ENCODE measurements around the gene ERICH6. TPM values are rescaled to one million over a fixed set of nuclear protein-coding genes. Genes with fewer than 3 reads are reported as not detected.

ERICH6 gene
- total RNA-seq, 6 donors from 2014 or later: 2.1 TPM; not detected in 5

- Histone ChIP-seq H3K36me3 (no peaks in the 10 kb centered on the region), H3K4me3 (no peak overlapping the region), H3K27ac (no peak overlapping the region), H3K27me3 (no peaks in the 10 kb centered on the region), H3K4me1 (no peaks in the 10 kb centered on the region), H3K9me3 (peaks cover 0 to 1% (median 0%) of the 10 kb centered on the region in 4 donors)
- ATAC-seq (ENCODE audit: low FRiP score in 2 of 2): no peak
- DNase-seq: no peak
- TF ChIP-seq EP300 (IDR thresholded peaks at IDR 0.05) (no peak), POLR2AphosphoS5 (IDR thresholded peaks at IDR 0.05) (no peak), CTCF (IDR thresholded peaks at IDR 0.05) (no peak), POLR2A (IDR thresholded peaks at IDR 0.05) (no peak)
These were observed 16.1 kb downstream of the ERICH6 start for GRCh38 chr3:150687613-150688012.

- H3K27ac ChIP-seq: no peak overlapping the region
- H3K36me3 ChIP-seq: no peaks in the 10 kb centered on the region
- H3K4me1 ChIP-seq: no peaks in the 10 kb centered on the region
- no peak for TF ChIP-seq POLR2AphosphoS5 (IDR thresholded peaks at IDR 0.05)
- no peak overlapping the region for H3K4me3 ChIP-seq
- no peaks in the 10 kb centered on the region for H3K27me3 ChIP-seq
- no peaks in the 10 kb centered on the region for H3K9me3 ChIP-seq
- ATAC-seq (ENCODE audit: low FRiP score in 2 of 2) (no peak), DNase-seq (no peak)
These were observed 20.9 kb downstream of the ERICH6 start for GRCh38 chr3:150682824-150683223.

GRCh38 chr3:150682279-150682678, 21.4 kb downstream of the ERICH6 start:
- 81 to 100% methylated on average over 1 of the region's 1 CpG for WGBS, 2 donors
- no peak for ATAC-seq (ENCODE audit: low FRiP score in 2 of 2)
- no peak overlapping the region for H3K27ac ChIP-seq

GRCh38 chr3:150681057-150681456, 22.7 kb downstream of the ERICH6 start:
- Histone ChIP-seq H3K9me3 (peaks cover 0 to 2% (median under 1%) of the 10 kb centered on the region in 4 donors), H3K27ac (no peak overlapping the region), H3K4me3 (no peak overlapping the region), H3K4me1 (no peaks in the 10 kb centered on the region), H3K36me3 (no peaks in the 10 kb centered on the region), H3K27me3 (no peaks in the 10 kb centered on the region)
- TF ChIP-seq POLR2A (IDR thresholded peaks at IDR 0.05): no peak
- no peak for TF ChIP-seq EP300 (IDR thresholded peaks at IDR 0.05)
- no peak for TF ChIP-seq CTCF (IDR thresholded peaks at IDR 0.05)
- no peak for TF ChIP-seq POLR2AphosphoS5 (IDR thresholded peaks at IDR 0.05)
- ATAC-seq (ENCODE audit: low FRiP score in 2 of 2): no peak
- DNase-seq: no peak
- 65 to 92% methylated on average over 2 of the region's 2 CpGs for WGBS, 2 donors

More at GRCh38 chr3:150682279-150682678, 21.4 kb downstream of the ERICH6 start:
- no peaks in the 10 kb centered on the region for H3K4me1 ChIP-seq
- H3K4me3 ChIP-seq: no peak overlapping the region
- no peak for DNase-seq
- no peaks in the 10 kb centered on the region for H3K27me3 ChIP-seq
- H3K9me3 ChIP-seq: no peaks in the 10 kb centered on the region
- no peaks in the 10 kb centered on the region for H3K36me3 ChIP-seq
- no peak for TF ChIP-seq EP300 (IDR thresholded peaks at IDR 0.05)
- no peak for TF ChIP-seq POLR2A (IDR thresholded peaks at IDR 0.05)
- TF ChIP-seq CTCF (IDR thresholded peaks at IDR 0.05): no peak
- no peak for TF ChIP-seq POLR2AphosphoS5 (IDR thresholded peaks at IDR 0.05)

GRCh38 chr3:150680562-150680961, 23.2 kb downstream of the ERICH6 start:
- Histone ChIP-seq H3K36me3 (no peaks in the 10 kb centered on the region), H3K4me3 (no peak overlapping the region), H3K4me1 (no peaks in the 10 kb centered on the region), H3K9me3 (peaks cover 0 to 7% (median 4%) of the 10 kb centered on the region in 4 donors), H3K27me3 (no peaks in the 10 kb centered on the region), H3K27ac (no peak overlapping the region)
- TF ChIP-seq POLR2A (IDR thresholded peaks at IDR 0.05) (no peak), EP300 (IDR thresholded peaks at IDR 0.05) (no peak)
- DNase-seq (no peak), ATAC-seq (ENCODE audit: low FRiP score in 2 of 2) (no peak)
- 86 to 96% methylated on average over 5 of the region's 5 CpGs for WGBS, 2 donors

- no peak for TF ChIP-seq EP300 (IDR thresholded peaks at IDR 0.05)
- no peak for TF ChIP-seq POLR2AphosphoS5 (IDR thresholded peaks at IDR 0.05)
- TF ChIP-seq CTCF (IDR thresholded peaks at IDR 0.05): no peak
- TF ChIP-seq POLR2A (IDR thresholded peaks at IDR 0.05): no peak
- ATAC-seq (ENCODE audit: low FRiP score in 2 of 2) (no peak), DNase-seq (no peak)
- Histone ChIP-seq H3K4me1 (no peaks in the 10 kb centered on the region), H3K36me3 (no peaks in the 10 kb centered on the region), H3K27me3 (no peaks in the 10 kb centered on the region), H3K9me3 (peaks cover 0 to 11% (median 8%) of the 10 kb centered on the region in 4 donors), H3K27ac (no peak overlapping the region), H3K4me3 (no peak overlapping the region)
These were observed 28.1 kb downstream of the ERICH6 start for GRCh38 chr3:150675587-150675986.
